H1 (cell line): ENCODE measurements around the gene RHOU. TPM values are rescaled to one million over a fixed set of nuclear protein-coding genes. Genes with fewer than 3 reads are reported as not detected.

Experiments
- CTCF ChIA-PET: fragments of 300-600 bp; sonication (Branson Sonifier 250); formaldehyde crosslinking; loops from one replicate; lab custom pipeline; 2021; ENCODE audit not compliant: partially characterized antibody; lab: Charles Lee
- POLR2A ChIA-PET: fragments of 300-600 bp; sonication (Branson Sonifier 250); formaldehyde crosslinking; loops from one replicate; lab custom pipeline; 2021; ENCODE audit warnings: inconsistent platforms; ENCODE audit not compliant: partially characterized antibody; lab: Charles Lee
- DNase-seq, 2 experiments: peaks; one replicate each; pipeline versions ENCODE4 v3.0.0 to v3.0.0-alpha.2; 2010 to 2022; ENCODE audit warnings: low spot score in 2 of 2, low read depth in 1 of 2, mixed read lengths in 1 of 2
- FAIRE-seq: peaks from 2 replicates; lab custom pipeline; 2011; peaks lifted over from hg19 to GRCh38; lab: Jason Lieb, UNC
- H2AFZ ChIP-seq: 2 replicates; pipeline ENCODE4 v1.8.1; 2012; ENCODE audit warnings: low read length, inconsistent platforms
- H2AK5ac ChIP-seq: 2 replicates; pipeline ENCODE4 v1.6.1; 2013; ENCODE audit warnings: low read depth, low read length
- H2BK120ac ChIP-seq: replicated peaks from 2 replicates; pipeline ENCODE3; 2013; ENCODE audit warnings: low read depth, low read length, inconsistent platforms
- H2BK12ac ChIP-seq: 2 replicates; pipeline ENCODE4 v1.6.1; 2013; ENCODE audit warnings: low read depth, low read length
- H2BK15ac ChIP-seq: 2 replicates; pipeline ENCODE4 v1.6.1; 2013; ENCODE audit warnings: low read length
- H2BK20ac ChIP-seq: 2 replicates; pipeline ENCODE4 v1.6.1; 2013; ENCODE audit warnings: low read length
- H2BK5ac ChIP-seq: 2 replicates; pipeline ENCODE4 v1.6.1; 2013; ENCODE audit warnings: low read depth, low read length
- H3K14ac ChIP-seq: 2 replicates; pipeline ENCODE4 v1.6.1; 2013; ENCODE audit warnings: inconsistent platforms; ENCODE audit not compliant: insufficient read length
- H3K18ac ChIP-seq: 2 replicates; pipeline ENCODE4 v1.6.1; 2013; ENCODE audit warnings: low read length; ENCODE audit errors: extremely low read depth
- H3K23ac ChIP-seq: 2 replicates; pipeline ENCODE4 v1.6.1; 2013; ENCODE audit warnings: inconsistent platforms; ENCODE audit not compliant: insufficient read length
- H3K23me2 ChIP-seq: 2 replicates; pipeline ENCODE4 v1.6.1; 2013; ENCODE audit warnings: low read depth, low read length
- H3K27ac ChIP-seq: 2 replicates; pipeline ENCODE4 v1.6.1; 2011; ENCODE audit warnings: low read depth, low read length, inconsistent platforms
- H3K27me3 ChIP-seq, 4 experiments: replicated peaks in 1 of 4; 1 replicate in 1 of 4; 2 replicates in 3 of 4; pipeline versions ENCODE4 v1.6.1 to v1.8.1; 2011 to 2013; ENCODE audit warnings: low read length in 3 of 4, mild to moderate bottlenecking in 3 of 4, inconsistent platforms in 2 of 4, mixed read lengths in 2 of 4, moderate library complexity in 1 of 4; ENCODE audit not compliant: control insufficient read depth in 3 of 4, insufficient read depth in 3 of 4; ENCODE audit errors: extremely low read depth in 1 of 4
- H3K36me3 ChIP-seq, 4 experiments: 2 replicates each; pipeline versions ENCODE4 v1.6.1 to v1.8.1; 2011 to 2013; ENCODE audit warnings: mild to moderate bottlenecking in 4 of 4, low read length in 3 of 4, moderate library complexity in 2 of 4, control low read depth in 1 of 4, inconsistent platforms in 1 of 4; ENCODE audit not compliant: insufficient read depth in 4 of 4, control insufficient read depth in 2 of 4
- H3K4ac ChIP-seq: replicated peaks from 2 replicates; pipeline ENCODE3; 2013; ENCODE audit warnings: low read length, low read depth, mixed read lengths, inconsistent platforms; ENCODE audit not compliant: insufficient read length
- H3K4me1 ChIP-seq, 4 experiments: replicated peaks in 1 of 4; 1 replicate in 1 of 4; 2 replicates in 3 of 4; pipeline versions ENCODE4 v1.6.1 to v1.8.1; 2011 to 2013; ENCODE audit warnings: low read length in 3 of 4, inconsistent platforms in 2 of 4, mixed read lengths in 1 of 4; ENCODE audit not compliant: insufficient read depth in 4 of 4, control insufficient read depth in 3 of 4
- H3K4me2 ChIP-seq, 2 experiments: 2 replicates each; pipeline versions ENCODE4 v1.6.1 to v1.8.1; 2011 to 2013; ENCODE audit warnings: low read depth in 2 of 2, low read length in 2 of 2, control low read depth in 1 of 2, inconsistent platforms in 1 of 2, mild to moderate bottlenecking in 1 of 2; ENCODE audit not compliant: insufficient read depth in 1 of 2
- H3K4me3 ChIP-seq, 4 experiments: fragments of 200-600, 300-600 bp in 1 of 4; sonication (generic), shearing (Covaris generic), sonication (Bioruptor Twin) in 1 of 4; 2 replicates each; pipeline versions ENCODE4 v1.5.1 to v1.8.1; 2011 to 2016; ENCODE audit warnings: low read length in 4 of 4, low read depth in 3 of 4, control low read depth in 2 of 4, inconsistent platforms in 2 of 4, mild to moderate bottlenecking in 2 of 4, mixed read lengths in 1 of 4, moderate library complexity in 1 of 4; ENCODE audit not compliant: insufficient read depth in 2 of 4; ENCODE audit errors: extremely low read depth in 1 of 4
- H3K56ac ChIP-seq: replicated peaks from 2 replicates; pipeline ENCODE3; 2013; ENCODE audit warnings: low read depth, mild to moderate bottlenecking, mixed read lengths, low read length, inconsistent platforms; ENCODE audit not compliant: insufficient read length
- H3K79me1 ChIP-seq: 2 replicates; pipeline ENCODE4 v1.6.1; 2013; ENCODE audit warnings: low read depth, low read length, control low read depth
- H3K79me2 ChIP-seq, 2 experiments: 2 replicates each; pipeline versions ENCODE4 v1.6.1 to v1.8.1; 2012 to 2013; ENCODE audit warnings: low read length in 2 of 2, mild to moderate bottlenecking in 2 of 2, inconsistent platforms in 1 of 2; ENCODE audit not compliant: insufficient read depth in 2 of 2, control insufficient read depth in 1 of 2
- H3K9ac ChIP-seq, 4 experiments: replicated peaks in 1 of 4; 1 replicate in 1 of 4; 2 replicates in 3 of 4; pipeline versions ENCODE4 v1.6.1 to v1.8.1; 2011 to 2013; ENCODE audit warnings: low read depth in 3 of 4, low read length in 3 of 4, control low read depth in 2 of 4, mild to moderate bottlenecking in 2 of 4, moderate library complexity in 2 of 4, inconsistent platforms in 1 of 4; ENCODE audit errors: extremely low read depth in 1 of 4
- H3K9me3 ChIP-seq, 2 experiments: 2 replicates each; pipeline versions ENCODE4 v1.6.1 to v1.8.1; 2012 to 2013; ENCODE audit warnings: mild to moderate bottlenecking in 2 of 2, moderate library complexity in 2 of 2, control low read depth in 1 of 2, inconsistent platforms in 1 of 2, low read depth in 1 of 2, low read length in 1 of 2, mixed read lengths in 1 of 2; ENCODE audit not compliant: insufficient read depth in 2 of 2
- H4K20me1 ChIP-seq, 2 experiments: replicated peaks in 1 of 2; 2 replicates each; pipeline versions ENCODE3 to v1.8.1; 2011 to 2013; ENCODE audit warnings: inconsistent platforms in 2 of 2, low read length in 2 of 2, mild to moderate bottlenecking in 1 of 2; ENCODE audit not compliant: insufficient read depth in 2 of 2, control insufficient read depth in 1 of 2
- H4K5ac ChIP-seq: 2 replicates; pipeline ENCODE4 v1.6.1; 2013; ENCODE audit warnings: low read length, low read depth, mixed read lengths, inconsistent platforms; ENCODE audit not compliant: insufficient read length
- H4K8ac ChIP-seq: 2 replicates; pipeline ENCODE4 v1.8.0; 2013; ENCODE audit warnings: mild to moderate bottlenecking, moderate library complexity, low read length, inconsistent platforms; ENCODE audit not compliant: insufficient read depth; ENCODE audit errors: extremely low read depth
- H4K91ac ChIP-seq: replicated peaks from 2 replicates; pipeline ENCODE3; 2013; ENCODE audit warnings: low read length, mixed read lengths, inconsistent platforms; ENCODE audit not compliant: insufficient read length
- ATF3 ChIP-seq: IDR thresholded peaks from 2 replicates; pipeline ENCODE4 v1.6.1; 2011; ENCODE audit warnings: low read depth, mild to moderate bottlenecking, low read length; ENCODE audit not compliant: insufficient read depth
- BCL11A ChIP-seq, 2 experiments: IDR thresholded peaks; one replicate each; pipeline ENCODE4 v1.6.1; 2011; ENCODE audit warnings: low read depth in 2 of 2, low read length in 2 of 2, mild to moderate bottlenecking in 2 of 2
- CBX8 ChIP-seq: fragments of 300-800, 300-1000 bp; sonication (generic); IDR thresholded peaks from 2 replicates; pipeline ENCODE4 v1.7.1; 2016; ENCODE audit warnings: low read depth, low read length, borderline replicate concordance
- CEBPB ChIP-seq: IDR thresholded peaks from 2 replicates; pipeline ENCODE4 v1.6.1; 2012; ENCODE audit warnings: low read depth, low read length
- GABPA ChIP-seq: IDR thresholded peaks from 2 replicates; pipeline ENCODE4 v1.6.1; 2011; ENCODE audit warnings: mild to moderate bottlenecking, low read length, moderate library complexity, borderline replicate concordance; ENCODE audit not compliant: insufficient read depth
- KDM1A ChIP-seq: fragments of 200-600, 300-600 bp; sonication (generic); IDR thresholded peaks from 2 replicates; pipeline ENCODE4 v1.7.1; 2016; ENCODE audit warnings: mild to moderate bottlenecking, low read length, borderline replicate concordance
- NANOG ChIP-seq: IDR thresholded peaks from 2 replicates; pipeline ENCODE4 v1.6.1; 2011; ENCODE audit warnings: low read length, low read depth, mild to moderate bottlenecking, inconsistent platforms; ENCODE audit not compliant: insufficient read depth, poor library complexity, severe bottlenecking
- NRF1 ChIP-seq: IDR thresholded peaks from 2 replicates; pipeline ENCODE4 v1.6.1; 2011; ENCODE audit warnings: mild to moderate bottlenecking, low read depth, low read length, improper control_type of control experiment
- RFX5 ChIP-seq: IDR thresholded peaks from 2 replicates; pipeline ENCODE4 v1.6.1; 2011; ENCODE audit warnings: low read depth, low read length, improper control_type of control experiment, borderline replicate concordance
- RXRA ChIP-seq: IDR thresholded peaks from 2 replicates; pipeline ENCODE4 v1.6.1; 2011; ENCODE audit warnings: low read depth, mild to moderate bottlenecking, low read length, moderate library complexity; ENCODE audit not compliant: insufficient read depth
- SIN3A ChIP-seq, 2 experiments: IDR thresholded peaks in 1 of 2; conservative IDR thresholded peaks in 1 of 2; 2 replicates each; pipeline ENCODE4 v1.6.1; 2011 to 2012; ENCODE audit warnings: low read length in 2 of 2, improper control_type of control experiment in 1 of 2, low read depth in 1 of 2, mild to moderate bottlenecking in 1 of 2
- SP1 ChIP-seq: IDR thresholded peaks from 2 replicates; pipeline ENCODE4 v1.6.1; 2011; ENCODE audit warnings: low read depth, low read length
- SP2 ChIP-seq: IDR thresholded peaks from 2 replicates; pipeline ENCODE4 v1.6.1; 2012; ENCODE audit warnings: mild to moderate bottlenecking, low read length, inconsistent platforms
- YY1 ChIP-seq: IDR thresholded peaks from 2 replicates; pipeline ENCODE4 v1.6.1; 2011; ENCODE audit warnings: low read depth, mild to moderate bottlenecking, low read length
- WGBS, 2 experiments: shearing (Covaris generic) in 1 of 2; methylation state at CpG; one replicate each; pipeline versions ENCODE4 v1.1.6 to v1.1.7; 2013 to 2015; ENCODE audit warnings: low lambda C conversion rate in 2 of 2, mixed read lengths in 2 of 2, inconsistent platforms in 1 of 2, low coverage in 1 of 2, missing lambda C conversion rate in 1 of 2; ENCODE audit not compliant: insufficient replicate concordance in 2 of 2, insufficient coverage in 1 of 2, insufficient read length in 1 of 2; ENCODE audit errors: extremely low coverage in 1 of 2, missing lambda C conversion rate in 1 of 2; 5-methylcytosine and 5-hydroxymethylcytosine counted together
- polyA plus RNA-seq, 7 experiments: library from polyadenylated mRNA; depleted of rRNA in 3 of 7; stranded (reverse) in 5 of 7; unstranded in 2 of 7; fragments of >200 nt in 5 of 7; fragments of 200-250 nt in 2 of 7; gene quantifications; 1 replicate in 5 of 7; 2 replicates in 1 of 7; 4 replicates in 1 of 7; pipeline versions ENCODE4 v1.2.1 to v1.2.3, GENCODE V29; 2011 to 2013; ENCODE audit warnings: missing spikeins in 2 of 7, mixed read lengths in 2 of 7
- total RNA-seq: library from RNA; stranded (reverse); fragmentation: NEBNext Ultra II Directional; extraction: Animal tissue kit (Norgen Biotek cat#: 25700); gene quantifications from 2 replicates; pipeline ENCODE4 v1.2.1, GENCODE V29; 2021

The RHOU gene
- total and polyA plus RNA-seq, 2 of the 8 experiments (the other 6 are each of a cell fraction or from before 2014, with no cell fraction given): 3.0 to 3.4 TPM

DNA sequence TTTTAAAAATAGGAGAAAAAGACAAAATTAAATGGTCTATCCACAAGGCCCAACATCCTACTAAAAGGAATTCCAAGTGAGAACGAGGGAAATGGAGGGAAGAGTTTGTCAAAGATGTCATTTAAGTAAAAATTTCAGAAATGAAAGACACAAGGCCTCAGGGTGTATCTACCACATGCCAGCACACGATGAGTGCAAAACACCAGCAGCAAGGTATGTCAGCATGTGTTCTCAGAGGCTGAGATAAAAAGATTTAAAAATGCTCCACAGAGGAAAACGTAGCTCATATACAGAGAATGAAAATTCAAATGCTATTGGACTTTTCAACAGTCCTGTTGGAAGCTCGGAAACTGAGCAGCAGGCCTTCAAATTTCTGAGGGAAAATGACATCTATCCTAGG, 42.0 kb downstream of the RHOU start:
- no peak for DNase-seq
- Histone ChIP-seq H3K9me3 (peaks cover 0 to 3% of the 10 kb centered on the region in 2 experiments; a peak in 1 of 4 replicates), H3K23ac (no peak overlapping the region), H3K4me1 (no peaks in the 10 kb centered on the region), H4K8ac (no peak overlapping the region), H2BK15ac (no peak overlapping the region), H3K27me3 (no peaks in the 10 kb centered on the region; a peak in 1 of 7 replicates), H4K20me1 (peaks cover 0 to 6% of the 10 kb centered on the region in 2 experiments), H2BK5ac (no peak overlapping the region), H3K56ac (no peak overlapping the region), H3K36me3 (no peaks in the 10 kb centered on the region), H3K79me1 (peaks cover 3% of the 10 kb centered on the region; the same call in 1 of the 2 replicates), H4K5ac (no peak overlapping the region), H3K4me3 (no peak overlapping the region), H2BK20ac (no peak overlapping the region), H2AFZ (no peak overlapping the region), H2BK120ac (no peak overlapping the region), H3K23me2 (peaks cover 6% of the 10 kb centered on the region; the same call in 1 of the 2 replicates), H3K18ac (no peak overlapping the region), H2BK12ac (no peak overlapping the region), H3K27ac (no peak overlapping the region), H3K79me2 (no peaks in the 10 kb centered on the region), H3K4me2 (no peak overlapping the region), H3K9ac (no peak overlapping the region), H2AK5ac (no peak overlapping the region), H3K14ac (no peak overlapping the region), H3K4ac (no peak overlapping the region), H4K91ac (no peak overlapping the region)
- ChIA-PET CTCF (no interaction called here), POLR2A (no interaction called here)
- 75% methylated on average over 4 of the region's 4 CpGs; no CpG with 5 or more reads in 1 of the 2 experiments for WGBS, 2 experiments
- FAIRE-seq: no peak
- TF ChIP-seq SP1 (no peak), ATF3 (no peak), CBX8 (no peak), SIN3A (conservative IDR thresholded peaks at IDR 0.05 in 1 of 2, IDR thresholded peaks at IDR 0.05 in 1 of 2; ENCODE audit: low read depth in 1 of 2, low read length in 2 of 2) (no peak), RXRA (no peak), SP2 (no peak), KDM1A (no peak), RFX5 (no peak), GABPA (no peak), NRF1 (no peak), YY1 (no peak), NANOG (no peak), BCL11A (IDR thresholded peaks at IDR 0.05; ENCODE audit: low read depth in 2 of 2, low read length in 2 of 2) (no peak), CEBPB (no peak)
